ENCODE data around the gene MAP3K9. TPM values are rescaled to one million over a fixed set of nuclear protein-coding genes. Genes with fewer than 3 reads are reported as not detected.

Gene MAP3K9
- total RNA-seq, 1 experiment from 2014 or later, result 12.1 TPM

GRCh38 chr14:70722418-70722817, 86.9 kb downstream of the MAP3K9 start:
- ChIA-PET CTCF (interaction anchor here (0.7 kb wide), 1 partner anchor 461 kb away, joined by 4 read pairs; no protein-coding TSS in a partner anchor), POLR2A (no interaction called here)
- intact Hi-C loops (cut with micrococcal nuclease; ENCODE audit: unreplicated experiment), result no loop called here
- DNase-seq (ENCODE audit: low read depth, low spot score) (no peak), ATAC-seq (no peak)
- in situ Hi-C loops (cut with HindIII; ENCODE audit: low pct_unique_long_range_greater_than_20kb, low sequenced_read_pairs), result no loop called here
- H3K4me1 ChIP-seq (ENCODE audit: control insufficient read depth, insufficient read depth, low read length), result no peaks in the 10 kb centered on the region
- BruUV-seq (replicated peaks), result no TSS peak
- no peak overlapping the region for H3K4me3 ChIP-seq (ENCODE audit: low read depth in 2 of 2, low read length in 2 of 2)
- H3K27me3 ChIP-seq (ENCODE audit: control insufficient read depth, insufficient read depth, low read length), result no peaks in the 10 kb centered on the region
- no peak for TF ChIP-seq SIN3A (IDR thresholded peaks at IDR 0.05; ENCODE audit: borderline replicate concordance, insufficient read depth, low read depth, low read length)
- TF ChIP-seq CTCF (IDR thresholded peaks at IDR 0.05), result no peak
- TF ChIP-seq, protein P1, sequence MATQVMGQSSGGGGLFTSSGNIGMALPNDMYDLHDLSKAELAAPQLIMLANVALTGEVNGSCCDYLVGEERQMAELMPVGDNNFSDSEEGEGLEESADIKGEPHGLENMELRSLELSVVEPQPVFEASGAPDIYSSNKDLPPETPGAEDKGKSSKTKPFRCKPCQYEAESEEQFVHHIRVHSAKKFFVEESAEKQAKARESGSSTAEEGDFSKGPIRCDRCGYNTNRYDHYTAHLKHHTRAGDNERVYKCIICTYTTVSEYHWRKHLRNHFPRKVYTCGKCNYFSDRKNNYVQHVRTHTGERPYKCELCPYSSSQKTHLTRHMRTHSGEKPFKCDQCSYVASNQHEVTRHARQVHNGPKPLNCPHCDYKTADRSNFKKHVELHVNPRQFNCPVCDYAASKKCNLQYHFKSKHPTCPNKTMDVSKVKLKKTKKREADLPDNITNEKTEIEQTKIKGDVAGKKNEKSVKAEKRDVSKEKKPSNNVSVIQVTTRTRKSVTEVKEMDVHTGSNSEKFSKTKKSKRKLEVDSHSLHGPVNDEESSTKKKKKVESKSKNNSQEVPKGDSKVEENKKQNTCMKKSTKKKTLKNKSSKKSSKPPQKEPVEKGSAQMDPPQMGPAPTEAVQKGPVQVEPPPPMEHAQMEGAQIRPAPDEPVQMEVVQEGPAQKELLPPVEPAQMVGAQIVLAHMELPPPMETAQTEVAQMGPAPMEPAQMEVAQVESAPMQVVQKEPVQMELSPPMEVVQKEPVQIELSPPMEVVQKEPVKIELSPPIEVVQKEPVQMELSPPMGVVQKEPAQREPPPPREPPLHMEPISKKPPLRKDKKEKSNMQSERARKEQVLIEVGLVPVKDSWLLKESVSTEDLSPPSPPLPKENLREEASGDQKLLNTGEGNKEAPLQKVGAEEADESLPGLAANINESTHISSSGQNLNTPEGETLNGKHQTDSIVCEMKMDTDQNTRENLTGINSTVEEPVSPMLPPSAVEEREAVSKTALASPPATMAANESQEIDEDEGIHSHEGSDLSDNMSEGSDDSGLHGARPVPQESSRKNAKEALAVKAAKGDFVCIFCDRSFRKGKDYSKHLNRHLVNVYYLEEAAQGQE (IDR thresholded peaks at IDR 0.05; ENCODE audit: insufficient read depth in 1 of 2, low read depth in 2 of 2, low read length in 1 of 2), result no peak
- no peak for TF ChIP-seq POLR2AphosphoS5 (IDR thresholded peaks at IDR 0.05; ENCODE audit: low read depth, low read length)
- no peak for TF ChIP-seq TCF7L2 (IDR thresholded peaks at IDR 0.05; ENCODE audit: low read depth, low read length)
- no peaks in the 10 kb centered on the region for H3K9me3 ChIP-seq (ENCODE audit: control insufficient read depth, insufficient read depth, low read depth, low read length)
- no peaks in the 10 kb centered on the region for H3K36me3 ChIP-seq (ENCODE audit: control insufficient read depth, insufficient read depth, low read length)
- no peak overlapping the region for H3K27ac ChIP-seq (ENCODE audit: low read length)

- ChIA-PET POLR2A (no interaction called here), CTCF (no interaction called here)
- H3K9me3 ChIP-seq (ENCODE audit: control insufficient read depth, insufficient read depth, low read depth, low read length), result no peaks in the 10 kb centered on the region
- H3K36me3 ChIP-seq (ENCODE audit: control insufficient read depth, insufficient read depth, low read length), result no peaks in the 10 kb centered on the region
- BruUV-seq (replicated peaks), result no TSS peak
- no peaks in the 10 kb centered on the region for H3K27me3 ChIP-seq (ENCODE audit: control insufficient read depth, insufficient read depth, low read length)
- no peak for DNase-seq (ENCODE audit: low read depth, low spot score)
- TF ChIP-seq SIN3A (IDR thresholded peaks at IDR 0.05; ENCODE audit: borderline replicate concordance, insufficient read depth, low read depth, low read length), result no peak
- no peak for TF ChIP-seq TCF7L2 (IDR thresholded peaks at IDR 0.05; ENCODE audit: low read depth, low read length)
- no peak for TF ChIP-seq POLR2AphosphoS5 (IDR thresholded peaks at IDR 0.05; ENCODE audit: low read depth, low read length)
- TF ChIP-seq, protein P1 (IDR thresholded peaks at IDR 0.05; ENCODE audit: insufficient read depth in 1 of 2, low read depth in 2 of 2, low read length in 1 of 2), result no peak
- no peak for TF ChIP-seq CTCF (IDR thresholded peaks at IDR 0.05)
- no peaks in the 10 kb centered on the region for H3K4me1 ChIP-seq (ENCODE audit: control insufficient read depth, insufficient read depth, low read length)
- H3K27ac ChIP-seq (ENCODE audit: low read length), result no peak overlapping the region
- in situ Hi-C loops (cut with HindIII; ENCODE audit: low pct_unique_long_range_greater_than_20kb, low sequenced_read_pairs) (no loop called here), intact Hi-C loops (cut with micrococcal nuclease; ENCODE audit: unreplicated experiment) (no loop called here)
- ATAC-seq, result no peak
- no peak overlapping the region for H3K4me3 ChIP-seq (ENCODE audit: low read depth in 2 of 2, low read length in 2 of 2)
Observed at GRCh38 chr14:70721542-70721941, 87.8 kb downstream of the MAP3K9 start.

Measured in Panc1 (cell line).